ENCODE data around the gene ROMO1.

Gene ROMO1

DNA sequence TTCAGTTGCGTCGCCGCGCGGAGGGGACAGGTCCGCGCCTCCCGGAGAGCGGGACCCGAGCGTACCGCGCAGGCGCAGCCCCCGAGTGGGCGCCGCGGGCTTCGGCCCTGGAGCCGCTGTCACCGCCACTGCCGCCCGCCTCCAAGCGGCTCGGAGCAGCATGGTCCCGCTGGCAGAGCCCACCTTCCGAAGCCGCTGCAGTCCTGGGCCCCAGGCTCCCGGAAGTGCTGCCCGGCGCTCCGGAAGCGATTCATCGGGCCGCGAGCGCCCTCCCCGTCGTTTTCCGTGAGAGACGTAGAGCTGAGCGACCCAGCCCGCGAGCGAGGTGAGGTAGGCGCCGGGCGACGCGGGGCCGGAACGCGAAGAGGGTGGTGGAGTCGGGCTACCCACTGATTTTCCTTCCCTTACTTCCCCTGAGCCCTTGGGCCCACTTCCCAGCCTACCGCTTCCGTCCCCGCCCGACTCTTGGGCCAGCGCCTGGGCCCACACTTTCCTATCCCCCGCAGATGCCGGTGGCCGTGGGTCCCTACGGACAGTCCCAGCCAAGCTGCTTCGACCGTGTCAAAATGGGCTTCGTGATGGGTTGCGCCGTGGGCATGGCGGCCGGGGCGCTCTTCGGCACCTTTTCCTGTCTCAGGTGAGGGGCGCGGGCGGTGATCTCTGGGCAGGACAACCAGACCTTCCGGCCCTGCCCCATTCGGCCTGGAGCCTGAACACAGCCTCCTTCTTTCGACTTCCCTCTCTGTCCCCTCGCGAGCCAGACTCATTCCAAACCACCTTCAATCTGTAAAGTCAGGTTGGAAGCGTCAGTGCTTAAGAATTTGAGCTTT lies at the start of gene ROMO1, which contains the start of gene NFS1:
Gene ROMO1 (plus strand): TSS at position 279 of the 830 bp plus-strand sequence. CDS start 228 bp downstream, at position 507.
Gene NFS1 (minus strand): TSS at position 226 of the 830 bp plus-strand sequence. CDS start 64 bp downstream, at position 162.
- in situ Hi-C loops (cut with MboI; ENCODE audit: low sequenced_read_pairs): no loop called here

DNA sequence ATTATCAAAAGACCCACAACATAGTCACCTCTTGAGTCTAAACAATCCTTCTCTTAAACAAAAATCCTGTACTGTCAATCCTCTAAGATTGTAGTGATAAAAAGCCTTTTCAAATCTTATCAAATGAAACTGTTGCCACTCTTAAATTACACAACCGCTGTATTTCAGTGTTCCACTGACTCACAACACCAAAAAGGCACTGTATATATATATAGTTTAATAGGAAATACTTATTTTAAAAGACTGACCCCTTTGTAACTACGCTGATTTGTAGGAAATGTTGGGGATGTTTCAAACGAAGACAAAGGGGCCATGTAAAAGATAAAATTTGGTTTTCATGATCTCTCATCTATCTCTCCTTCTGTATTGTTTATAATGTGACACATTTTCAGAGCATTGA lies 48.6 kb upstream of the ROMO1 start:
- in situ Hi-C loops (cut with MboI; ENCODE audit: low sequenced_read_pairs): no loop called here

GRCh38 chr20:35651958-35652357 lies 47.2 kb upstream of the ROMO1 start:
- in situ Hi-C loops (cut with MboI; ENCODE audit: low sequenced_read_pairs): no loop called here

DNA sequence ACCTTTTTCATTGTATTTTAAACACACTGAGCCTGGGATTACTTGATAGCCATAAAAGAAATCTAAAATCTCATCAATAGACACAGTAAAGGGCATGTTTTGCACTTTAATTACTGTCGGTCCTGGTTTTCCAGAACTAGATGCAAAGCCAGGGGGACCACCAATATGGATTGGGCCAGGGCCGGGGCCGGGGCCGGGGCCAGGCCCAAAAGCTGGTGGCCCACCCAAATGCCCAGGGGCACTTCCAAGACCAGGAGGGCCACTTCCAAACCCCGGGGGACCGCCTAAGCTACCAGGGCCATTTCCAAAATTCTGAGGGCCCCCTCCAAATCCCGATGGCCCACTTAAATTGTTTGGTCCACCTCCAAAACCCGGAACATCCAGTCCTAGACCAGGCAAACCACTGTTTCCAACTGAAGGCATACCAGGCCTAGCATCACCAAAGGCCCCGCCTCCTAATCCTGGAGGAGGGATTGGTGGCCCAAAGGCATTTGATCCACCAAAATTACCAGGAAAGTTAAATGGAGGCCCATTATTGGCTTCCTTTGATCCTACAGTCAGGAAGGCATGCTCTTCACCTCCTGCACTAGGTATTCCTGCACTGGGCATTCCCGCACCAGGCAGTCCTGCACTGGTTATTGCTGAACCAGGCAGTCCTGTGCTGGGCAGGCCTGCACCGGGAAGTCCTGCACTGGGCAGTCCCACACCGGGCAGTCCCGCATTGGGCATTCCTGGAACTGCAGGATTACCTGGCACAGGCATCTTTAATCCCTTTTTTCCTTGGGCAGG lies 46.4 kb upstream of the ROMO1 start:
- in situ Hi-C loops (cut with MboI; ENCODE audit: low sequenced_read_pairs): no loop called here

GRCh38 chr20:35653430-35653734 lies 45.8 kb upstream of the ROMO1 start:
- in situ Hi-C loops (cut with MboI; ENCODE audit: low sequenced_read_pairs): no loop called here

DNA sequence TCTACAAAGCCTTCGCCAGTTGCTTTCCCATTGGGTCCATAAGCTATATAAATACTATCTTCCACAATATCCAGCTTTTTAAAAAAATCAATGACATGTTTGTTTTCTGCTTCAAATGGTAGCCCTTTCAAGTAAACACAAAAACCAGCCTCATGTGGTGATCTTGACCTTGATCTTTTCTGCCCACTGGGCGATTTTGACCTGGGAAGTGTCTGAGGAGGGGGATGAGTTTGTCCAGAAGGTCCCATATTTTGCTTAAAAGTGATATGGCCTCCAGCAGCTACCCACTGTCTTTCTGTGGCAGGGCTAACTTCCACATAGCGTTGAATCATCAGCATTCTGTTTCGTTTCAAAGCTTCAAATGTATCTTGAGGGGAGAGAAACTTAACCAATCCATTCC lies 45.3 kb upstream of the ROMO1 start:
- in situ Hi-C loops (cut with MboI; ENCODE audit: low sequenced_read_pairs): no loop called here

- in situ Hi-C loops (cut with MboI; ENCODE audit: low sequenced_read_pairs): no loop called here
These were observed 44.8 kb upstream of the ROMO1 start for GRCh38 chr20:35654415-35654814.

- in situ Hi-C loops (cut with MboI; ENCODE audit: low sequenced_read_pairs): no loop called here
These were observed 41.9 kb upstream of the ROMO1 start for GRCh38 chr20:35657271-35657670.

DNA sequence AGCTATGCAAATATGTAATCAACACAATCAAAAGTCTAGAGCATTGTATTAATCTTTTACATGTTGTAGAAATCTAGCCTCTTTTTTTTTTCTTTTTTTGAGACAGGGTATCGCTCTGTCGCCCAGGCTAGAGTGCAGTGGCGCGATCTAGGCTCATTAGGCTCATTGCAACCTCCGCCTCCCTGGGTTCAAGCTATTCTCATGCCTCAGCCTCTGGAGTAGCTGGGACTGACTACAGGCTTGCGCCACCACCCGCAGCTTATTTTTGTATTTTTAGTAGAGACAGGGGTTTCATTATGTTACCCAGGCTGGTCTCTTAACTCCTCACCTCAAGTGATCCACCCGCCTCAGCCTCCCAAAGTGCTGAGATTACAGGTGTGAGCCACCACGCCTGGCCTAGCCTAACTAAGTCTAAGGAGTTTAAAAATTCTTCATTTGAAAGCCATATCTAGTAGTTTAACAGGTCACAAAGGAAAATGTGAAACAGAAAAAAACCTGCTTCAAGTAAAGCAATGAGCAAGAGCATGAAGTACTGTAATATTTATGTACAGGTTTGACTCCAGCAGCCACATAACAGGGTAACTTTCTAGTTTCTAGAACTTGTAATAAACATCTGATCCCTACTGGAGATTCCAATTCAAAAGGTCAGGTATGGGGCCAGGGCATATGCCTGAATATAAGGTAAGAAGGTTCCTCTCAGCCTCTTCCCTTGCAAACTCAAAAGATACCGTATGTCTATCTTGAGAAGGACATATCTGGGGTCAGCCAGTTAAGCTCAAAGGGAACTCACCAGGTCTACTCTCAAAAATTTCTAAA lies 38.9 kb upstream of the ROMO1 start:
- in situ Hi-C loops (cut with MboI; ENCODE audit: low sequenced_read_pairs): no loop called here

DNA sequence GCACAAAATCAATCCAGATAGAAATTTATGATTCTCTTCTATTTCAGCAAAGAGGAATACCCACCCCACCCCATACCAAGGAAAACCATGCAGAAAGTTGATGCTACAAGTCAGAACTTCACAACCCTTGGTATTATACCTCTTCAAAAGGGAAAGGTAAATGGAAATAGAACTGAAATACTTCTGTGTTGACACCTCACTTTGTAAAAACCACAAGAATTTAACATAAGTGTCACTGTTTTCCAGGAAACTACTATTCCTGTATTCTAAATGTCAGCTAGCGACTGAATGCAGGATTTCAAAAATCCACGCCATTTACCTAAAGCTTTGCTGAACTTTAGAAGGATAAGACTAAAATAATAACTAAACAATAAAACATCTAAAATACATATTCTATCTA lies 38.2 kb upstream of the ROMO1 start:
- in situ Hi-C loops (cut with MboI; ENCODE audit: low sequenced_read_pairs): no loop called here

- in situ Hi-C loops (cut with MboI; ENCODE audit: low sequenced_read_pairs): no loop called here
These were observed 37.3 kb upstream of the ROMO1 start for GRCh38 chr20:35661908-35662307.

DNA sequence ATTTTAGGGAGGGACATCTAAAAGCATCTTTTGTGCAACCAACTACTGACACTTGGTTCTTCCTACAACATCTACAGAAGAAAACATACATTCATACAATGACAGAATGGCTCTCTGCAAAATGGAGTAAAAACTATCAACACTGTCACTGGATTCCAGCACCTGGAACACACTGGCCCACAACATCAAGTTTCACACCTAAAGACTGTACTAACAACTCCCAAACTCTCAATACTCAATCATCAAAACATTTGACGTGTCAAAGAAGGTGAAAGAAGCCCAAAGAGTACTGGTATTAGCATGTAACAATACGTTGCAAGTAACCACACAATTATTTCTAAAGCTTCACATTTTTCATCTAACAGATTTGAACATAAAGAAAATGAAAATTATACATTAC lies 36.7 kb upstream of the ROMO1 start:
- in situ Hi-C loops (cut with MboI; ENCODE audit: low sequenced_read_pairs): no loop called here

DNA sequence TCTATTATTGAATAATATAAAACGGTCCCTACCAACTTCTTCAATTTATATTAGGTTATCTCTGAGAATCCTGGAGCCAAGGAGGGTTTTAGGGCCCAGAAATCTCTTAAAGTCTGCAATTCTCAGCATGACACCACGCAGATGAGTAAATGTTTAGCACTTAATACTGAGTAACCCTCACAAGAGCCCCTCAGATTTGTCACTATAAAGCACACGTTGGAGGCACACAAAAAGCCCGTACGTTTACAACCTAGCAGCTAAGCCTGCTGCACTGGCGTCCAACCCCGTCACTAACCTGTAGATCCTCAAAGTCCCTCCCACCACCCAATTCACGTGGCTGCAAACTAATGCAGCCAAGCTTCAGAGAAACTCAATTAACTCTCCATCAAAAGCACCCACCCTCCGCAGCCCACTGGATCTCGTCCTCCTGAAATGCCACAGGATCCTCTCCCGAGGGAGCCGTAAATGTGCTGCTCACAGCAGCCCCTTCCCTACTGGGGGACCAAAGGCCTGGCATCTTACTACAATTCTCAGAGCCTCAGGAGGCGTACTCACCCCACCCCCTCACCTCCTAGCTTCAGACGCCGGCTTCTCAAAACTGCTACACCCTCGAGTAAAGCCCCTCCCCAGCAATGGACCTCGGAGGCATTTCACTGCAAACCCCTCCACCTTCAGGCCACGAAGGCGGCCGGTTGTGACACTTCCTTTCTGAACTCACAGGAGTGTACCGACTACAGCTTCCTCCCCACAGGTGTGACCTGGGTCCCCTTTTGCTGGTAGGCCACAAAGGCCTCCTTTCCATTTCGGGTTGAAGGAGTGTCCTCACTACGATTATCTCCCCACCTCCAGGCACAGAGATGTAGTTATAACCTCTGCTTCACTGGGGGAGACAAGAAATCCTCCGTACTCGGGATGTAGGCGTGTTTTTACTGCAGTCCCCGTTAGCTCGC lies 35.4 kb upstream of the ROMO1 start:
- in situ Hi-C loops (cut with MboI; ENCODE audit: low sequenced_read_pairs): no loop called here

- in situ Hi-C loops (cut with MboI; ENCODE audit: low sequenced_read_pairs): no loop called here
These were observed 34.6 kb upstream of the ROMO1 start, which contains the start of the genes CPNE1 and RBM12 for GRCh38 chr20:35664466-35665206. Gene CPNE1, minus strand, starts transcription at chr20:35664900. Its CDS starts 31,977 bp downstream, at chr20:35632923. Gene RBM12, minus strand, starts transcription at chr20:35664900. Its CDS starts 9,578 bp downstream, at chr20:35655322.

- in situ Hi-C loops (cut with MboI; ENCODE audit: low sequenced_read_pairs): no loop called here
These were observed 33.3 kb upstream of the ROMO1 start for GRCh38 chr20:35665949-35666288.

GRCh38 chr20:35669221-35669620 lies 30.0 kb upstream of the ROMO1 start:
- in situ Hi-C loops (cut with MboI; ENCODE audit: low sequenced_read_pairs): no loop called here

DNA sequence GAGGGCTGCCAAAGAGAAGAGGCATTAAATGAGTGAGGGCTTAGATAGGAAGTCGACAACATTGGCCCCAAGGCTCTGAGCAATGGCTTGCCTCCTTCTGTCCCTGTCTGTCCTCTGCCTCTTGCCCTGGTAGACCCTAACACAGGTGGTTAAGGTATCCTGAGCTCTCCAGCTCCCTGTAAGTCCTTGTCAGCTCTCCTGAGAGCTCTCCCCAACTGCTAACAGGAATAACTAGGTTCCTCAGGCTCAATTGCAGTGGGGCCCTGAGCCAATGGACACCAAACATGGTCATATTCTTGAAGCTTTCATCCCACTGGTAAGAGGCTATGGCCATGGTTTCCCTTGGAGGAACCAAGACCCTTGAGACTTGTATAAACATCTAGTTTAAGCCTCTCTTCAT lies 29.5 kb upstream of the ROMO1 start:
- in situ Hi-C loops (cut with MboI; ENCODE audit: low sequenced_read_pairs): no loop called here

GRCh38 chr20:35673884-35674283 lies 25.3 kb upstream of the ROMO1 start:
- in situ Hi-C loops (cut with MboI; ENCODE audit: low sequenced_read_pairs): no loop called here

GRCh38 chr20:35674921-35675320 lies 24.3 kb upstream of the ROMO1 start:
- in situ Hi-C loops (cut with MboI; ENCODE audit: low sequenced_read_pairs): no loop called here

Data from HL-60/S4 treated with phorbol 12-myristate 13-acetate at 8.2 ng/mL for 4 days and 3 days (cell line).